ENCODE results near the gene PTPN1. TPM values are rescaled to one million over a fixed set of nuclear protein-coding genes. Genes with fewer than 3 reads are reported as not detected.
A peak's percentile ranks its signal among the peaks of the same experiment; 100 is the strongest.
"Not testable (repeated sequence)": the region's sequence is repeated elsewhere in the genome, so short reads cannot be mapped to it uniquely, and the experiment has no call there.

Gene PTPN1
- total RNA-seq, 1 donor from 2014 or later: 8.4 TPM

- H3K4me1 ChIP-seq (ENCODE audit: control insufficient read depth in 3 of 3, insufficient read depth in 3 of 3, low read length in 3 of 3): peaks cover 20 to 41% (median 28%) of the 10 kb centered on the region in 3 donors
- no peaks in the 10 kb centered on the region for H3K36me3 ChIP-seq (ENCODE audit: control insufficient read depth in 3 of 3, insufficient read depth in 3 of 3, low read length in 3 of 3)
- peaks cover 19 to 46% (median 29%) of the 10 kb centered on the region in 3 donors for H3K27me3 ChIP-seq (ENCODE audit: control insufficient read depth in 3 of 3, insufficient read depth in 3 of 3, low read length in 3 of 3)
- H3K9ac ChIP-seq (ENCODE audit: low read depth in 1 of 3, low read length in 3 of 3): peak overlapping the region in 1 of 3 donors; percentile 21
- no peak overlapping the region for H3K4me3 ChIP-seq (ENCODE audit: low read length in 3 of 3)
- no peaks in the 10 kb centered on the region for H3K9me3 ChIP-seq (ENCODE audit: control insufficient read depth in 3 of 3, low read length in 3 of 3)
- H3K27ac ChIP-seq (ENCODE audit: low read depth, low read length): no peak overlapping the region
Measured at GRCh38 chr20:50595988-50596693, 86.0 kb downstream of the PTPN1 start.

GRCh38 chr20:50596694-50597021 is 86.5 kb downstream of the PTPN1 start:
- H3K4me3 ChIP-seq (ENCODE audit: low read length in 3 of 3): no peak overlapping the region
- peaks cover 20 to 38% (median 28%) of the 10 kb centered on the region in 3 donors for H3K4me1 ChIP-seq (ENCODE audit: control insufficient read depth in 3 of 3, insufficient read depth in 3 of 3, low read length in 3 of 3)
- H3K36me3 ChIP-seq (ENCODE audit: control insufficient read depth in 3 of 3, insufficient read depth in 3 of 3, low read length in 3 of 3): no peaks in the 10 kb centered on the region
- no peaks in the 10 kb centered on the region for H3K9me3 ChIP-seq (ENCODE audit: control insufficient read depth in 3 of 3, low read length in 3 of 3)
- no peak overlapping the region for H3K27ac ChIP-seq (ENCODE audit: low read depth, low read length)
- peaks cover 19 to 50% (median 33%) of the 10 kb centered on the region in 3 donors for H3K27me3 ChIP-seq (ENCODE audit: control insufficient read depth in 3 of 3, insufficient read depth in 3 of 3, low read length in 3 of 3)
- no peak overlapping the region for H3K9ac ChIP-seq (ENCODE audit: low read depth in 1 of 3, low read length in 3 of 3)

GRCh38 chr20:50597406-50597969 is 87.3 kb downstream of the PTPN1 start:
- no peak overlapping the region for H3K4me3 ChIP-seq (ENCODE audit: low read length in 3 of 3)
- no peaks in the 10 kb centered on the region for H3K9me3 ChIP-seq (ENCODE audit: control insufficient read depth in 3 of 3, low read length in 3 of 3)
- H3K27me3 ChIP-seq (ENCODE audit: control insufficient read depth in 3 of 3, insufficient read depth in 3 of 3, low read length in 3 of 3): peaks cover 22 to 58% (median 34%) of the 10 kb centered on the region in 3 donors
- H3K4me1 ChIP-seq (ENCODE audit: control insufficient read depth in 3 of 3, insufficient read depth in 3 of 3, low read length in 3 of 3): peaks cover 13 to 29% (median 21%) of the 10 kb centered on the region in 3 donors
- H3K36me3 ChIP-seq (ENCODE audit: control insufficient read depth in 3 of 3, insufficient read depth in 3 of 3, low read length in 3 of 3): no peaks in the 10 kb centered on the region
- no peak overlapping the region for H3K9ac ChIP-seq (ENCODE audit: low read depth in 1 of 3, low read length in 3 of 3)
- H3K27ac ChIP-seq (ENCODE audit: low read depth, low read length): no peak overlapping the region

- Histone ChIP-seq H3K4me1 (ENCODE audit: control insufficient read depth in 3 of 3, insufficient read depth in 3 of 3, low read length in 3 of 3) (peaks cover 7 to 24% (median 17%) of the 10 kb centered on the region in 3 donors), H3K27me3 (ENCODE audit: control insufficient read depth in 3 of 3, insufficient read depth in 3 of 3, low read length in 3 of 3) (peaks cover 25 to 62% (median 34%) of the 10 kb centered on the region in 3 donors), H3K9me3 (ENCODE audit: control insufficient read depth in 3 of 3, low read length in 3 of 3) (no peaks in the 10 kb centered on the region), H3K4me3 (ENCODE audit: low read length in 3 of 3) (no peak overlapping the region), H3K27ac (ENCODE audit: low read depth, low read length) (no peak overlapping the region), H3K9ac (ENCODE audit: low read depth in 1 of 3, low read length in 3 of 3) (no peak overlapping the region), H3K36me3 (ENCODE audit: control insufficient read depth in 3 of 3, insufficient read depth in 3 of 3, low read length in 3 of 3) (no peaks in the 10 kb centered on the region)
Measured at GRCh38 chr20:50598074-50598473, 87.9 kb downstream of the PTPN1 start.

GRCh38 chr20:50598768-50599167 is 88.6 kb downstream of the PTPN1 start:
- H3K9me3 ChIP-seq (ENCODE audit: control insufficient read depth in 3 of 3, low read length in 3 of 3); H3K27ac ChIP-seq (ENCODE audit: low read depth, low read length); H3K9ac ChIP-seq (ENCODE audit: low read depth in 1 of 3, low read length in 3 of 3); H3K4me3 ChIP-seq (ENCODE audit: low read length in 3 of 3); H3K36me3 ChIP-seq (ENCODE audit: control insufficient read depth in 3 of 3, insufficient read depth in 3 of 3, low read length in 3 of 3): not testable (repeated sequence)
- peaks cover 25 to 67% (median 34%) of the 10 kb centered on the region in 3 donors for H3K27me3 ChIP-seq (ENCODE audit: control insufficient read depth in 3 of 3, insufficient read depth in 3 of 3, low read length in 3 of 3)
- H3K4me1 ChIP-seq (ENCODE audit: control insufficient read depth in 3 of 3, insufficient read depth in 3 of 3, low read length in 3 of 3): peaks cover 7 to 24% (median 17%) of the 10 kb centered on the region in 3 donors

GRCh38 chr20:50600281-50600895 is 90.2 kb downstream of the PTPN1 start:
- Histone ChIP-seq H3K36me3 (ENCODE audit: control insufficient read depth in 3 of 3, insufficient read depth in 3 of 3, low read length in 3 of 3) (peaks cover 0 to 2% (median 0%) of the 10 kb centered on the region in 3 donors), H3K4me3 (ENCODE audit: low read length in 3 of 3) (no peak overlapping the region), H3K9ac (ENCODE audit: low read depth in 1 of 3, low read length in 3 of 3) (no peak overlapping the region), H3K9me3 (ENCODE audit: control insufficient read depth in 3 of 3, low read length in 3 of 3) (no peaks in the 10 kb centered on the region), H3K4me1 (ENCODE audit: control insufficient read depth in 3 of 3, insufficient read depth in 3 of 3, low read length in 3 of 3) (peaks cover 6 to 15% (median 13%) of the 10 kb centered on the region in 3 donors), H3K27me3 (ENCODE audit: control insufficient read depth in 3 of 3, insufficient read depth in 3 of 3, low read length in 3 of 3) (peaks cover 25 to 58% (median 26%) of the 10 kb centered on the region in 3 donors), H3K27ac (ENCODE audit: low read depth, low read length) (no peak overlapping the region)

- Histone ChIP-seq H3K9me3 (ENCODE audit: control insufficient read depth in 3 of 3, low read length in 3 of 3) (no peaks in the 10 kb centered on the region), H3K9ac (ENCODE audit: low read depth in 1 of 3, low read length in 3 of 3) (no peak overlapping the region), H3K27ac (ENCODE audit: low read depth, low read length) (no peak overlapping the region), H3K4me1 (ENCODE audit: control insufficient read depth in 3 of 3, insufficient read depth in 3 of 3, low read length in 3 of 3) (peaks cover 0 to 3% (median 3%) of the 10 kb centered on the region in 3 donors), H3K4me3 (ENCODE audit: low read length in 3 of 3) (no peak overlapping the region), H3K36me3 (ENCODE audit: control insufficient read depth in 3 of 3, insufficient read depth in 3 of 3, low read length in 3 of 3) (peaks cover 0 to 2% (median 0%) of the 10 kb centered on the region in 3 donors), H3K27me3 (ENCODE audit: control insufficient read depth in 3 of 3, insufficient read depth in 3 of 3, low read length in 3 of 3) (peaks cover 12 to 44% (median 14%) of the 10 kb centered on the region in 3 donors)
Measured at GRCh38 chr20:50601511-50602431, 91.6 kb downstream of the PTPN1 start.

- Histone ChIP-seq H3K4me1 (ENCODE audit: control insufficient read depth in 3 of 3, insufficient read depth in 3 of 3, low read length in 3 of 3) (peaks cover 0 to 3% (median 3%) of the 10 kb centered on the region in 3 donors), H3K9ac (ENCODE audit: low read depth in 1 of 3, low read length in 3 of 3) (no peak overlapping the region), H3K9me3 (ENCODE audit: control insufficient read depth in 3 of 3, low read length in 3 of 3) (no peaks in the 10 kb centered on the region), H3K27me3 (ENCODE audit: control insufficient read depth in 3 of 3, insufficient read depth in 3 of 3, low read length in 3 of 3) (peaks cover 8 to 40% (median 13%) of the 10 kb centered on the region in 3 donors), H3K36me3 (ENCODE audit: control insufficient read depth in 3 of 3, insufficient read depth in 3 of 3, low read length in 3 of 3) (peaks cover 0 to 2% (median 0%) of the 10 kb centered on the region in 3 donors), H3K27ac (ENCODE audit: low read depth, low read length) (no peak overlapping the region), H3K4me3 (ENCODE audit: low read length in 3 of 3) (no peak overlapping the region)
Measured at GRCh38 chr20:50602432-50603088, 92.4 kb downstream of the PTPN1 start.

GRCh38 chr20:50604451-50604850 is 94.3 kb downstream of the PTPN1 start:
- Histone ChIP-seq H3K9me3 (ENCODE audit: control insufficient read depth in 3 of 3, low read length in 3 of 3) (no peaks in the 10 kb centered on the region), H3K27me3 (ENCODE audit: control insufficient read depth in 3 of 3, insufficient read depth in 3 of 3, low read length in 3 of 3) (peaks cover 6 to 27% (median 11%) of the 10 kb centered on the region in 3 donors), H3K4me3 (ENCODE audit: low read length in 3 of 3) (no peak overlapping the region), H3K9ac (ENCODE audit: low read depth in 1 of 3, low read length in 3 of 3) (no peak overlapping the region), H3K27ac (ENCODE audit: low read depth, low read length) (no peak overlapping the region), H3K36me3 (ENCODE audit: control insufficient read depth in 3 of 3, insufficient read depth in 3 of 3, low read length in 3 of 3) (peaks cover 0 to 2% (median 0%) of the 10 kb centered on the region in 3 donors), H3K4me1 (ENCODE audit: control insufficient read depth in 3 of 3, insufficient read depth in 3 of 3, low read length in 3 of 3) (peaks cover 0 to 2% (median 1%) of the 10 kb centered on the region in 3 donors)

All from skeletal muscle tissue (tissue), 4 donors.